Hematopoietic multipotent progenitor cell treated with erythropoietin and hydrocortisone succinate and interleukin-3 and kit ligand, for 6 days (in vitro differentiated cells): Measurements from ENCODE around the gene FOXP1.
A peak's percentile ranks its signal among the peaks of the same experiment; 100 is the strongest.

Source experiments
- DNase-seq: peaks from one replicate; pipeline ENCODE4 v3.0.0-alpha.2; 2015

Gene FOXP1

GRCh38 chr3:71290301-71290700 is 293.2 kb downstream of the FOXP1 start:
- no peak for DNase-seq

- no peak for DNase-seq
Measured at GRCh38 chr3:71288269-71288930, 295.1 kb downstream of the FOXP1 start.

DNA sequence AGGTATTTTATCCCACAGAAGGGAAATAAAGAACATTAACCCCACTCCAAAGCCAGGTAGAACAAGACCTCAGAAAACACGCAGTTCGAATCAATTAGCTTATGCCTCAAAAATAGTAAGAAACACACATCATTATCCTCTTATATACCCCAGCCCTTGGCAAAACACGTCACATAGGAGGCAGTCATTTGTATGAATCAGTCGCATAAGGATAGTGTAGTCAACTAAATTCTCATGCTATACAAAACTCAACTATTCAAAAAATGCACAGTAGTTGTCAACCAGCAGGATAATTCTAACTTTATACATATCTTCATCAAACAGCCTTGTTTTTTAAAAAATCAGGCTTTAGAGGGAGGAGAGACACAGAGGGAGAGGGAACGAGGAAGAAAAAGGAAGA is 298.4 kb downstream of the FOXP1 start:
- no peak for DNase-seq

GRCh38 chr3:71282976-71283375 is 300.6 kb downstream of the FOXP1 start:
- no peak for DNase-seq

- peak; percentile 87 for DNase-seq
Measured at GRCh38 chr3:71281280-71281679, 302.2 kb downstream of the FOXP1 start.

GRCh38 chr3:71277341-71277740 is 306.2 kb downstream of the FOXP1 start:
- DNase-seq = no peak

- no peak for DNase-seq
Measured at GRCh38 chr3:71276531-71276930, 307.0 kb downstream of the FOXP1 start.

- no peak for DNase-seq
Measured at GRCh38 chr3:71273453-71273852, 310.1 kb downstream of the FOXP1 start.

DNA sequence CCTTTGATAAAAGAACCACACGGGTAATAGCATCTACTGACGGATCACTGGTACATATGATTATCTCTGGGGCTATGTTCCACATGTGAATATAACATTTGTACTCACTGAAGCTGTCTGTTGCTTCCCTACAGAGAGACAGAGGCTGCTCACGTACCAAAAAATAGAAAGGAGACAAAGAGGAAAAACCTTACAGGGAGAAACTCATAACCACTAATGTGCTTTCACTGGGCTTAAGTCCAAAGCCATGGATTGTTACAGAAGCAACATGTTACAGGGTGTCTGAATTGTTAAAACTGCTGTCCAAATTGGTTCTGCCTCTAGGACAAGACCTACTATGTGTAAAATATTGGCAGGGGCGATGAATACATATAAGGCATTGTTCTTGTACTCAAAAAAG is 311.9 kb downstream of the FOXP1 start:
- DNase-seq = no peak

- DNase-seq = peak; percentile 44
Measured at GRCh38 chr3:71269906-71270305, 313.6 kb downstream of the FOXP1 start.

- DNase-seq = no peak
Measured at GRCh38 chr3:71268462-71268999, 315.0 kb downstream of the FOXP1 start.

DNA sequence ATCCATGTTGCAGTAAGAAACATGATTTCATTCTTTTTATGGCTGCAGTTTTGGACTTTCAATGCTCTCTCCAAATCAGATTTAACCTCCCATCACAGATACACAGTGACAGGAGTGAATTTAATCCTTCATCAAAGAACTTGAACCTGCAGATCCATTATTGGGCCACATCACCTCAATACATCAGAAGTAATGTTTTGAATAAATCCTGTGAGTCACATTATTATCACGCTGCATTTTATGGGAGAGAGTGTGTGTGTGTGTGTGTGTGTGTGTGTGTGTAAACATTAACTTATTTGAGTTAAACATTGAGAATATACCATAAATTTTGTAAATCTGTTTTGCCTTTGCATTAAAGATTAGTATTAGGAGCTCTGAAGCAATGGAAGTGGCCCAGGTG is 316.7 kb downstream of the FOXP1 start:
- no peak for DNase-seq

DNA sequence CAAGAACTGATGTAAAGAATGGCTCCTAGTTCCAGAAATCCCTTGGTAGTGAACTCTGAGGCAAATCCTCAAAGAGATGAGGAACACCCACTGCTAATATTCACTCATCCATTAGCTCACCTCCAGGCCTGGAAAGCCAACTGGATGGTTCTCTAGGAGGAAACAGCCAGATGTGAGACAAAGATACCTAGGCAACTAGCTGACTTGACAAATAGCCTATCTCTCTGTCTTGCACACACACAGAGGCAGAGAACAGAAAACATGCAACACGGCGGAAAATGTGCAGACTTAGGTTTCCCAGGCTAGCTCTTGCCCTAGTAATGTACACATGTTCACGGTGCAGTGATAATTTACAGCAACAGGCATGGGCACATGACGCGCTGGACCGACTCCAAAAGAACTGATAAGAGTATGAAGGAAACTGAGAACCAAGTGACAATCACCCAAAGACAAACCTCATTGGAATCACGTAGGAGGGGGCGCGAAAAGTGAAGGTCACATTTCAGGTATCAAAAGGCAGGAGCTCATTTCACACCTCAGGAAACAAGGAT is 318.1 kb downstream of the FOXP1 start:
- DNase-seq = peak; percentile 69

- DNase-seq = no peak
Measured at GRCh38 chr3:71264840-71265239, 318.7 kb downstream of the FOXP1 start.

- no peak for DNase-seq
Measured at GRCh38 chr3:71262364-71263265, 320.9 kb downstream of the FOXP1 start.

- DNase-seq = no peak
Measured at GRCh38 chr3:71260782-71261181, 322.7 kb downstream of the FOXP1 start.

DNA sequence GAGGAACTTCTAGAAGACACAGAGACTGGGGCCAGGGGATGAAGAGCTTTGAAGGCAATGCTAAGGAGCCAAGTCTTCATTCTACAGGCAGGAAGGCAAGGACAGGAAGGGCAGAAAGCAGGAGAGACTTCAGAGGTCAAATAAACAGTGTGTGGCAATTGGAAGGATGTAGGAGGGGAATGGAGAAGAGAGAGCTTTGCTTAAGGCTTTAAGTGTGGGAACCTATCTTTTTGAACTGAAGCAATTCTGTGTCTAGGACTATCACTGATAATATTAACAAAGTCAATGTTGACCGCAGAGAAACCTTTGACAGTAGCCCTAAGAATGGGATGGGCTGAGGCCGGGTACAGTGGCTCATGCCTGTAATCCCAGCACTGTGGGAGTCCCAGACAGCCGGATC is 325.0 kb downstream of the FOXP1 start:
- DNase-seq = no peak

DNA sequence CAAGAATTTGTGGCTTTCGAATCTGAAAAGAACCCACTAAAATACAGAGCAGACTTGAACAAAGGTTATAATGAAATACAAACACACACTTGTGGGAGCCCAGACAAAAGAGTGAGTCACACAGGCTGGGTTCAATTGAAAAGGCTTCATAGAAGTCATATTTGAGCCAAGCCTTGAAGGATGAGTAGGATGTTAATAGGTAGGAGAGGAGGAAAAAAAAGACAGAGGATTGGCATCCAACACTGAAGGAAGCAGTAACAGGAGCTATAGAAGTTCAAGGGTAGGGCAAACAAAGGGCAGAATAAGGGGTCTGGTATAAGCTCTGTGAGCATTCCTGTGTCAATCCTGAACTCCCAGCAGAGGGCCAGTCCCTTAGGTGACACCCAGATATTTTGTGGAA is 325.4 kb downstream of the FOXP1 start:
- no peak for DNase-seq

- DNase-seq = no peak
Measured at GRCh38 chr3:71255498-71255897, 328.0 kb downstream of the FOXP1 start.

DNA sequence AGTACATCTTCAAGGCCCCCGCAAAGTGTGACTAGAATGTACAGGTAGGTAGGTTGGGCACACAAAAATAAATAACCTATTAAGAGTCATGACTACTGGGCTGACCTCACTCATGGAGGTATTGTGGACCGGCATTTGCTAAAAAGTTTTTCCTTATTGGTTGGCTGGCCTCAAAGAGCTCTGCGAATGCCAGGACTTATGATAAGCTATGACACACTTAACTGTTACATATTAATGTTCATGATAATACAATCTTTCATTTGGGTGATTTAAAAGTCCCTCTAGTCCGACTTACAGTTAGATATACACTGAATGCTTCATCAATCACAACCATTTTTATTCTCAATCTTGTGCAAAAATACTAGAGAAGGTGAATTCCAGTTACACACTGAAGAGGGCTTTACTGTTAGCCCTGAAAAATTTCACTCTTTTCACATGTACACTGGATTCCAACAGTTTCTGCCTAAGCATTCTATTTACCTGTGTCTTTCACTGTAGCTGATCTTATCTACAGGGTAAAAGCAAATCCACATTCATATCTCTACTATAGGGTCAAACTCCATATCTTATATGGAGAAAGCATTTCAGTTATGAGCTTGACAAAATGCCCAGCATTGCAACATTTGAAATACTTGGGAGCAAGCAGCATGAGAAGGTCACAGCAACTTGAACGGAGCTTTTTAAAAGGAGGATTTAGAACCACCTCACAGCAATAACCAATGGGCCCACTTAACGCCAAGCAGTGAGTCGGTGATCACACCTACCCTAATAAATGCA is 329.1 kb downstream of the FOXP1 start:
- DNase-seq = no peak

- no peak for DNase-seq
Measured at GRCh38 chr3:71253169-71253568, 330.4 kb downstream of the FOXP1 start.

- DNase-seq = no peak
Measured at GRCh38 chr3:71252466-71252865, 331.1 kb downstream of the FOXP1 start.
